ENCODE results near the gene EXOC3L1.

DNA sequence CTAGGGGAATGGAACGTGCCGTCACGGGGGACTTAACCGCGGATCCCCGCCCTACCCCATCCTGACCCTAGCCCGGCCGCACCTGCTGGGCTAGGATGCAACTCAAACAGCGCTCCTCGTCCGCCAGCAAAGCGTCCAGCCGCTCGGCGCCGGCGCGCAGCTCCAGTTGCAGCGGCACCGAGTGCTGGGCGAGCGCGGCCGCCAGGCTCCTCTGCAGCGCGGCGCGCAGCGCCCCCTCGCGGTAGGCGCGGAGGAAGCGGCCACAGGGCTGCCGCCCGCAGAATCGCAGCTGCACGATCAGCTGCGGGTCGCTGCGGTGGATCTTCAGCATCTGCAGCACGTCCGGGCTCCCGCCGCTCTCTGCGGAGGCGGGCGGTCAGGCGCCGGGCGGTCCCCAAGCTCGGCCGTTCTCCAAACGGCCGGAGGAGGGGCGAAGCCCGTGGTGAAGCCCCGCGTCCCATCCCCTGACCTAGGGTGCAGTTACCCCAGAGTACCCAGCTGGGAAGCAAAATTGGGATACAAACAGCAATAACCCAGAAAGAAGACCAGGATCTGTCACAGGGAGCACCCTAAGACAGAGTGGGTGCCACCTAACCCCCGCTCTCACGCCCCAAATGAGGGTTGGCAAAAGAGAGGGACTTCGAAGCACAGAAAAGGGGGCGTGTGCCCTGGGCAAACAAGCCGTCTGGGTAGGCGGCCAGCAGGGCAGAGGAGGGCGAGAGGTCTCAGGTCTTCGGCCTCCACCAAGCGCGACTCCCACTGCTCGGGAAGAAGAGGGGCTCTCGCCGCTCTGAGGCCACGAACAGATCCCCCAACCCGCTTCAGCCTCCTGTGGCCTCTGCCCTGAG, 34.4 kb downstream of the EXOC3L1 start:
- TF ChIP-seq, protein P1, sequence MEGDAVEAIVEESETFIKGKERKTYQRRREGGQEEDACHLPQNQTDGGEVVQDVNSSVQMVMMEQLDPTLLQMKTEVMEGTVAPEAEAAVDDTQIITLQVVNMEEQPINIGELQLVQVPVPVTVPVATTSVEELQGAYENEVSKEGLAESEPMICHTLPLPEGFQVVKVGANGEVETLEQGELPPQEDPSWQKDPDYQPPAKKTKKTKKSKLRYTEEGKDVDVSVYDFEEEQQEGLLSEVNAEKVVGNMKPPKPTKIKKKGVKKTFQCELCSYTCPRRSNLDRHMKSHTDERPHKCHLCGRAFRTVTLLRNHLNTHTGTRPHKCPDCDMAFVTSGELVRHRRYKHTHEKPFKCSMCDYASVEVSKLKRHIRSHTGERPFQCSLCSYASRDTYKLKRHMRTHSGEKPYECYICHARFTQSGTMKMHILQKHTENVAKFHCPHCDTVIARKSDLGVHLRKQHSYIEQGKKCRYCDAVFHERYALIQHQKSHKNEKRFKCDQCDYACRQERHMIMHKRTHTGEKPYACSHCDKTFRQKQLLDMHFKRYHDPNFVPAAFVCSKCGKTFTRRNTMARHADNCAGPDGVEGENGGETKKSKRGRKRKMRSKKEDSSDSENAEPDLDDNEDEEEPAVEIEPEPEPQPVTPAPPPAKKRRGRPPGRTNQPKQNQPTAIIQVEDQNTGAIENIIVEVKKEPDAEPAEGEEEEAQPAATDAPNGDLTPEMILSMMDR (IDR thresholded peaks at IDR 0.05), result peak; percentile 91 to 99 (median 97)
- TF ChIP-seq POLR2A (IDR thresholded peaks at IDR 0.05), result peak in 1 of 2 donors; percentile 29
